K562 (cell line): Measurements from ENCODE around the gene RCL1.

Experiments used
- CTBP1 ChIP-seq: fragments of 450-650 bp; IDR thresholded peaks from 2 replicates; pipeline ENCODE4 v1.6.1; 2016; ENCODE audit warnings: borderline replicate concordance
- FOSL1 ChIP-seq: fragments of 200-800 bp; sonication (Bioruptor generic); conservative IDR thresholded peaks from 2 replicates; pipeline ENCODE4 v1.6.1; 2016; ENCODE audit warnings: missing genetic modification characterization, missing compliant biosample characterization
- KAT2B ChIP-seq: IDR thresholded peaks from one replicate; pipeline ENCODE4 v1.6.1; 2012; ENCODE audit warnings: low read depth, mild to moderate bottlenecking, control low read depth, inconsistent platforms, low read length, moderate library complexity
- KAT8 ChIP-seq: fragments of 450-650 bp; IDR thresholded peaks from 2 replicates; pipeline ENCODE4 v1.6.1; 2016; ENCODE audit warnings: low read depth, mild to moderate bottlenecking
- MAFK ChIP-seq: IDR thresholded peaks from 2 replicates; pipeline ENCODE4 v1.6.1; 2011; ENCODE audit warnings: low read length, improper control_type of control experiment
- MEF2A ChIP-seq: IDR thresholded peaks from 2 replicates; pipeline ENCODE4 v1.6.1; 2011; ENCODE audit warnings: low read depth, mild to moderate bottlenecking, low read length, moderate library complexity; ENCODE audit not compliant: control insufficient read depth
- PATZ1 ChIP-seq: fragments of 250-450 bp; sonication (Bioruptor Pico); IDR thresholded peaks from 2 replicates; pipeline ENCODE4 v1.5.0; 2020; ENCODE audit warnings: mild to moderate bottlenecking, borderline replicate concordance
- PTRF ChIP-seq: fragments of 450-650 bp; IDR thresholded peaks from 2 replicates; pipeline ENCODE4 v1.6.1; 2016; ENCODE audit warnings: mild to moderate bottlenecking, missing genetic modification characterization, missing compliant biosample characterization
- SMARCA4 ChIP-seq: fragments of 450-650 bp; IDR thresholded peaks from 2 replicates; pipeline ENCODE4 v1.6.1; 2016
- SMARCB1 ChIP-seq: IDR thresholded peaks from 2 replicates; pipeline ENCODE4 v1.6.1; 2011; ENCODE audit warnings: improper control_type of control experiment, low read depth; ENCODE audit not compliant: insufficient read length
- ZNF274 ChIP-seq: IDR thresholded peaks from 2 replicates; pipeline ENCODE4 v1.6.1; 2011; ENCODE audit warnings: low read depth, mild to moderate bottlenecking, low read length, moderate library complexity, borderline replicate concordance
- TF ChIP-seq, protein P1 (sequence below): sonication (generic); formaldehyde crosslinking; IDR thresholded peaks from 2 replicates; pipeline ENCODE4 v1.8.1; 2023; ENCODE audit warnings: mild to moderate bottlenecking, missing genetic modification reagents
- TF ChIP-seq, protein P2 (sequence below), 2 experiments: fragments of 450-650 bp; conservative IDR thresholded peaks; 2 replicates each; pipeline ENCODE4 v1.6.1; 2017; ENCODE audit warnings: mild to moderate bottlenecking in 2 of 2, moderate library complexity in 2 of 2
- TF ChIP-seq, protein P3 (sequence below), 2 experiments: fragments of 450-650 bp; formaldehyde crosslinking in 1 of 2; IDR thresholded peaks; 2 replicates each; pipeline versions ENCODE4 v1.4.0 to v1.6.1; 2014 to 2020; ENCODE audit warnings: mild to moderate bottlenecking in 2 of 2, borderline replicate concordance in 1 of 2, low read depth in 1 of 2

DNA sequence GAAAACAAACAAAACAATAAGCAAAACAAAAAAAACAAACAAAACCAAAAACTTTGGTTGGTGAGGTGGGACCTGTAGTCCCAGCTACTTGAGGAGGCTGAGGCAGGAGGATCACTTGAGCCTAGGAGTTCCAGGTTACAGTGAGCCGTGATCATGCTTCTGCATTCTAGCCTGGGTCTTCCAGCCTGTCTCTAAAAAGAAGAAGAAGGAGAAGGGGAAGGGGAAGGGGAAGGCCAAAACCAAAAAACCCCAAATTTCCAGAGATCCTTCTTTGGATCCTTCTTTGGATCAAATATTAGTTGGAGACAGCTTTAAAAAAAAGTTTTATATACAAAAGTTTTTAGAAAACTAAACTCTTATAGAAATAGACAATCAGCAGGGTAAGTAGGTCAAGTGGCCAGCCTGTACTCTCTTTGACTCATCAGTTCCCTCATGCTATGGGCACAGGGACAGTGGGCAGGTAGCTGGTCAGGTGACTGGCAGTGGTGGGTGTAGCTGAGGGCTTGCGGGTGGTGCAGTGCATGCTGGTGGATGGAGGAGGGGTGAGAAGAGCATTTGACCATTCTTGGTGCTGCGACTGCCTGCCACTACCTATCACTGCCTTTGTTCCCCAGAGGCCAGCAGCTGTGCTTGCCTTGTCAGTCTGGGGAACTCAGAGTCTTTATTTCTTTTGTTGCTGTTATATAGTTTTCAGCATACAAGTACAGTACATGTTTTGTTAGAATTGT, 12.6 kb downstream of the RCL1 start:
- TF ChIP-seq ZNF274: no peak
- TF ChIP-seq, protein P1, sequence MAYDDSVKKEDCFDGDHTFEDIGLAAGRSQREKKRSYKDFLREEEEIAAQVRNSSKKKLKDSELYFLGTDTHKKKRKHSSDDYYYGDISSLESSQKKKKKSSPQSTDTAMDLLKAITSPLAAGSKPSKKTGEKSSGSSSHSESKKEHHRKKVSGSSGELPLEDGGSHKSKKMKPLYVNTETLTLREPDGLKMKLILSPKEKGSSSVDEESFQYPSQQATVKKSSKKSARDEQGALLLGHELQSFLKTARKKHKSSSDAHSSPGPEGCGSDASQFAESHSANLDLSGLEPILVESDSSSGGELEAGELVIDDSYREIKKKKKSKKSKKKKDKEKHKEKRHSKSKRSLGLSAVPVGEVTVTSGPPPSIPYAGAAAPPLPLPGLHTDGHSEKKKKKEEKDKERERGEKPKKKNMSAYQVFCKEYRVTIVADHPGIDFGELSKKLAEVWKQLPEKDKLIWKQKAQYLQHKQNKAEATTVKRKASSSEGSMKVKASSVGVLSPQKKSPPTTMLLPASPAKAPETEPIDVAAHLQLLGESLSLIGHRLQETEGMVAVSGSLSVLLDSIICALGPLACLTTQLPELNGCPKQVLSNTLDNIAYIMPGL: no peak
- TF ChIP-seq SMARCB1: no peak
- TF ChIP-seq PATZ1 (CRISPR knock-in tag): no peak
- no peak for TF ChIP-seq CTBP1
- TF ChIP-seq, protein P2, sequence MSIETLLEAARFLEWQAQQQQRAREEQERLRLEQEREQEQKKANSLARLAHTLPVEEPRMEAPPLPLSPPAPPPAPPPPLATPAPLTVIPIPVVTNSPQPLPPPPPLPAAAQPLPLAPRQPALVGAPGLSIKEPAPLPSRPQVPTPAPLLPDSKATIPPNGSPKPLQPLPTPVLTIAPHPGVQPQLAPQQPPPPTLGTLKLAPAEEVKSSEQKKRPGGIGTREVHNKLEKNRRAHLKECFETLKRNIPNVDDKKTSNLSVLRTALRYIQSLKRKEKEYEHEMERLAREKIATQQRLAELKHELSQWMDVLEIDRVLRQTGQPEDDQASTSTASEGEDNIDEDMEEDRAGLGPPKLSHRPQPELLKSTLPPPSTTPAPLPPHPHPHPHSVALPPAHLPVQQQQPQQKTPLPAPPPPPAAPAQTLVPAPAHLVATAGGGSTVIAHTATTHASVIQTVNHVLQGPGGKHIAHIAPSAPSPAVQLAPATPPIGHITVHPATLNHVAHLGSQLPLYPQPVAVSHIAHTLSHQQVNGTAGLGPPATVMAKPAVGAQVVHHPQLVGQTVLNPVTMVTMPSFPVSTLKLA (conservative IDR thresholded peaks at IDR 0.05): no peak
- TF ChIP-seq KAT8: no peak
- TF ChIP-seq MAFK: no peak
- TF ChIP-seq MEF2A: no peak
- TF ChIP-seq PTRF (tag): no peak
- no peak for TF ChIP-seq FOSL1 (tag)
- no peak for TF ChIP-seq SMARCA4
- TF ChIP-seq, protein P3, sequence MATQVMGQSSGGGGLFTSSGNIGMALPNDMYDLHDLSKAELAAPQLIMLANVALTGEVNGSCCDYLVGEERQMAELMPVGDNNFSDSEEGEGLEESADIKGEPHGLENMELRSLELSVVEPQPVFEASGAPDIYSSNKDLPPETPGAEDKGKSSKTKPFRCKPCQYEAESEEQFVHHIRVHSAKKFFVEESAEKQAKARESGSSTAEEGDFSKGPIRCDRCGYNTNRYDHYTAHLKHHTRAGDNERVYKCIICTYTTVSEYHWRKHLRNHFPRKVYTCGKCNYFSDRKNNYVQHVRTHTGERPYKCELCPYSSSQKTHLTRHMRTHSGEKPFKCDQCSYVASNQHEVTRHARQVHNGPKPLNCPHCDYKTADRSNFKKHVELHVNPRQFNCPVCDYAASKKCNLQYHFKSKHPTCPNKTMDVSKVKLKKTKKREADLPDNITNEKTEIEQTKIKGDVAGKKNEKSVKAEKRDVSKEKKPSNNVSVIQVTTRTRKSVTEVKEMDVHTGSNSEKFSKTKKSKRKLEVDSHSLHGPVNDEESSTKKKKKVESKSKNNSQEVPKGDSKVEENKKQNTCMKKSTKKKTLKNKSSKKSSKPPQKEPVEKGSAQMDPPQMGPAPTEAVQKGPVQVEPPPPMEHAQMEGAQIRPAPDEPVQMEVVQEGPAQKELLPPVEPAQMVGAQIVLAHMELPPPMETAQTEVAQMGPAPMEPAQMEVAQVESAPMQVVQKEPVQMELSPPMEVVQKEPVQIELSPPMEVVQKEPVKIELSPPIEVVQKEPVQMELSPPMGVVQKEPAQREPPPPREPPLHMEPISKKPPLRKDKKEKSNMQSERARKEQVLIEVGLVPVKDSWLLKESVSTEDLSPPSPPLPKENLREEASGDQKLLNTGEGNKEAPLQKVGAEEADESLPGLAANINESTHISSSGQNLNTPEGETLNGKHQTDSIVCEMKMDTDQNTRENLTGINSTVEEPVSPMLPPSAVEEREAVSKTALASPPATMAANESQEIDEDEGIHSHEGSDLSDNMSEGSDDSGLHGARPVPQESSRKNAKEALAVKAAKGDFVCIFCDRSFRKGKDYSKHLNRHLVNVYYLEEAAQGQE (IDR thresholded peaks at IDR 0.05; ENCODE audit: borderline replicate concordance): no peak
- TF ChIP-seq, protein P3 (CRISPR knock-in tag; IDR thresholded peaks at IDR 0.05; ENCODE audit: low read depth): no peak
- TF ChIP-seq KAT2B: no peak
